C1 segment of cervical spinal cord (tissue), 14 donors: ENCODE measurements around the gene AMY1B.
"Not testable (repeated sequence)": the region's sequence is repeated elsewhere in the genome, so short reads cannot be mapped to it uniquely, and the experiment has no call there.

Experiments used
- DNase-seq, 14 donors: peaks; one replicate each; lab custom pipeline; 2025; lab: John Stamatoyannopoulos, UW

AMY1B gene

GRCh38 chr1:103696110-103696509 is at the start of gene AMY1B:
TSS of gene AMY1B (minus strand) at chr1:103696210. CDS start at chr1:103695639, 571 bp downstream.
- not testable (repeated sequence) for DNase-seq

GRCh38 chr1:103745040-103745439 is 49.0 kb upstream of the AMY1B start:
- not testable (repeated sequence) for DNase-seq

- DNase-seq: not testable (repeated sequence)
Observed at GRCh38 chr1:103744449-103744848, 48.4 kb upstream of the AMY1B start.

- not testable (repeated sequence) for DNase-seq
Observed at GRCh38 chr1:103738031-103738430, 42.0 kb upstream of the AMY1B start.

GRCh38 chr1:103735334-103735733 is 39.3 kb upstream of the AMY1B start:
- not testable (repeated sequence) for DNase-seq

- not testable (repeated sequence) for DNase-seq
Observed at GRCh38 chr1:103721473-103721872, 25.5 kb upstream of the AMY1B start.

GRCh38 chr1:103717404-103717803 is 21.4 kb upstream of the AMY1B start:
- not testable (repeated sequence) for DNase-seq

GRCh38 chr1:103710381-103710780 is 14.4 kb upstream of the AMY1B start:
- not testable (repeated sequence) for DNase-seq

- DNase-seq: not testable (repeated sequence)
Observed at GRCh38 chr1:103707670-103708069, 11.7 kb upstream of the AMY1B start.

- DNase-seq: not testable (repeated sequence)
Observed at GRCh38 chr1:103701256-103701655, 5.2 kb upstream of the AMY1B start.

- not testable (repeated sequence) for DNase-seq
Observed at GRCh38 chr1:103700669-103701068, 4.7 kb upstream of the AMY1B start.

GRCh38 chr1:103697430-103697829 is 1.4 kb upstream of the AMY1B start:
- not testable (repeated sequence) for DNase-seq

GRCh38 chr1:103676335-103676734 is 19.7 kb downstream of the AMY1B start:
- DNase-seq: not testable (repeated sequence)

- not testable (repeated sequence) for DNase-seq
Observed at GRCh38 chr1:103655460-103655859, 40.5 kb downstream of the AMY1B start, which contains the start of gene AMY1A. TSS of gene AMY1A (plus strand) at chr1:103655760. CDS start at chr1:103656331, 571 bp downstream.

- DNase-seq: not testable (repeated sequence)
Observed at GRCh38 chr1:103654133-103654532, 41.9 kb downstream of the AMY1B start.

GRCh38 chr1:103650889-103651288 is 45.1 kb downstream of the AMY1B start:
- DNase-seq: not testable (repeated sequence)

- DNase-seq: not testable (repeated sequence)
Observed at GRCh38 chr1:103650305-103650704, 45.7 kb downstream of the AMY1B start.

GRCh38 chr1:103643908-103644307 is 52.1 kb downstream of the AMY1B start:
- DNase-seq: not testable (repeated sequence)

- DNase-seq: not testable (repeated sequence)
Observed at GRCh38 chr1:103641194-103641593, 54.8 kb downstream of the AMY1B start.
